ENCODE results near the gene POLDIP2. TPM values are rescaled to one million over a fixed set of nuclear protein-coding genes. Genes with fewer than 3 reads are reported as not detected.

The POLDIP2 gene, protein sequence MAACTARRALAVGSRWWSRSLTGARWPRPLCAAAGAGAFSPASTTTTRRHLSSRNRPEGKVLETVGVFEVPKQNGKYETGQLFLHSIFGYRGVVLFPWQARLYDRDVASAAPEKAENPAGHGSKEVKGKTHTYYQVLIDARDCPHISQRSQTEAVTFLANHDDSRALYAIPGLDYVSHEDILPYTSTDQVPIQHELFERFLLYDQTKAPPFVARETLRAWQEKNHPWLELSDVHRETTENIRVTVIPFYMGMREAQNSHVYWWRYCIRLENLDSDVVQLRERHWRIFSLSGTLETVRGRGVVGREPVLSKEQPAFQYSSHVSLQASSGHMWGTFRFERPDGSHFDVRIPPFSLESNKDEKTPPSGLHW
- total RNA-seq (84.9 TPM), polyA plus RNA-seq (ENCODE audit: insufficient read depth, low read depth, low replicate concordance) (174 TPM)
- long read RNA-seq, donor 1, transcript POLDIP2-201 (11 exons, 2,121 nt), result major isoform, 20 of 20 reads
- long read RNA-seq, donor 1, partial matches to known transcripts, result 0 of 20 reads
- long read RNA-seq, donor 1, other reads (novel, unspliced or antisense), result 0 of 20 reads
- long read RNA-seq, donor 2, transcript POLDIP2-201 (11 exons, 2,121 nt), result major isoform, 17 of 17 reads
- long read RNA-seq, donor 2, partial matches to known transcripts, result 0 of 17 reads
- long read RNA-seq, donor 2, other reads (novel, unspliced or antisense), result 0 of 17 reads
- long read RNA-seq, donor 3, transcript POLDIP2-201 (11 exons, 2,121 nt), result major isoform, 26 of 26 reads
- long read RNA-seq, donor 3, partial matches to known transcripts, result 0 of 26 reads
- long read RNA-seq, donor 3, other reads (novel, unspliced or antisense), result 0 of 26 reads
- long read RNA-seq, donor 4, transcript POLDIP2-201 (11 exons, 2,121 nt), result major isoform, 22 of 30 reads
- long read RNA-seq, donor 4, partial matches to known transcripts, result 8 of 30 reads
- long read RNA-seq, donor 4, other reads (novel, unspliced or antisense), result 0 of 30 reads
- long read RNA-seq, donor 5, result 0 reads
- long read RNA-seq, donor 6, transcript POLDIP2-201 (11 exons, 2,121 nt), result major isoform, 9 of 14 reads
- long read RNA-seq, donor 6, partial matches to known transcripts, result 5 of 14 reads
- long read RNA-seq, donor 6, other reads (novel, unspliced or antisense), result 0 of 14 reads
- long read RNA-seq, donor 7, transcript POLDIP2-201 (11 exons, 2,121 nt), result major isoform, 138 of 161 reads
- long read RNA-seq, donor 7, partial matches to known transcripts, result 9 of 161 reads
- long read RNA-seq, donor 7, other reads (novel, unspliced or antisense), result 14 of 161 reads
- long read RNA-seq, donor 8, transcript POLDIP2-201 (11 exons, 2,121 nt), result major isoform, 10 of 10 reads
- long read RNA-seq, donor 8, partial matches to known transcripts, result 0 of 10 reads
- long read RNA-seq, donor 8, other reads (novel, unspliced or antisense), result 0 of 10 reads
- long read RNA-seq, donor 9, transcript POLDIP2-201 (11 exons, 2,121 nt), result major isoform, 13 of 13 reads
- long read RNA-seq, donor 9, partial matches to known transcripts, result 0 of 13 reads
- long read RNA-seq, donor 9, other reads (novel, unspliced or antisense), result 0 of 13 reads
- long read RNA-seq, donor 10, transcript POLDIP2-201 (11 exons, 2,121 nt), result major isoform, 18 of 18 reads
- long read RNA-seq, donor 10, partial matches to known transcripts, result 0 of 18 reads
- long read RNA-seq, donor 10, other reads (novel, unspliced or antisense), result 0 of 18 reads

GRCh38 chr17:28357061-28357900 lies at the start of gene POLDIP2:
POLDIP2 (minus strand) TSS chr17:28357527; CDS start chr17:28357448, 79 bp downstream.
- DNase-seq, result peak; percentile 96 to 99 (median 97)
- Histone ChIP-seq H3K4me1 (ENCODE audit: control insufficient read depth in 2 of 3, insufficient read depth in 2 of 3, low read depth in 1 of 3, low read length in 3 of 3) (peaks cover 3 to 15% (median 13%) of the 10 kb centered on the region in 3 donors), H3K9ac (ENCODE audit: low read length in 3 of 3) (peak within 1 kb of the TSS; percentile 74 to 92 (median 81)), H3K9me3 (ENCODE audit: control insufficient read depth in 2 of 3, insufficient read depth in 1 of 3, low read length in 3 of 3) (no peaks in the 10 kb centered on the region), H3K27me3 (ENCODE audit: control insufficient read depth, insufficient read depth, low read length) (no peaks in the 10 kb centered on the region), H3K36me3 (ENCODE audit: control insufficient read depth in 2 of 3, insufficient read depth in 3 of 3, low read length in 3 of 3) (peaks cover 9 to 48% (median 29%) of the 10 kb centered on the region in 3 donors), H3K4me3 (ENCODE audit: low read length in 3 of 3) (peak within 1 kb of the TSS; percentile 91 to 99 (median 94)), H3K27ac (ENCODE audit: low read depth in 2 of 2, low read length in 2 of 2) (peak within 1 kb of the TSS; percentile 68 to 74)
- intact Hi-C loops (cut with DNase I), result no loop called here
- no peak for FAIRE-seq
- TF ChIP-seq CTCF (IDR thresholded peaks at IDR 0.05; ENCODE audit: borderline replicate concordance, extremely low read depth, insufficient read depth), result peak; percentile 2

DNA sequence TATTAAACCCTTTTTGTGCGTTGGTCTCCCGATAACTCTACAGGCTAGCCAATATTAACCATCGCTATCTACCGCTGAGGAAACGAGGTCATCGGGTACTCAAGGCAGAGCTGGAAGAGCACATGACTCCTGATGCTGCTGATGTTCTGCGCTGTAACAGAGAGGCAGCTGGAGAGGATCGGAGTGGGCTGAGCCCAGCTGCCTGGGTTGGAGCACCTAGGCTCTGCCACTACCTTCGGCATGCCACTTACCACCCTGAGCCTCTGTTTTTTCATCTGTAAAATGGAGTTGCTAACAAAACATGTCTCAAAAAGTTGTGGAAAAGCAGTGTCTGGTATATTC lies 49.1 kb upstream of the POLDIP2 start:
- no peak for TF ChIP-seq CTCF (IDR thresholded peaks at IDR 0.05; ENCODE audit: borderline replicate concordance, extremely low read depth, insufficient read depth)
- Histone ChIP-seq H3K36me3 (ENCODE audit: control insufficient read depth in 2 of 3, insufficient read depth in 3 of 3, low read length in 3 of 3) (no peaks in the 10 kb centered on the region), H3K27ac (ENCODE audit: low read depth in 2 of 2, low read length in 2 of 2) (no peak overlapping the region), H3K4me1 (ENCODE audit: control insufficient read depth in 2 of 3, insufficient read depth in 2 of 3, low read depth in 1 of 3, low read length in 3 of 3) (peaks cover 0 to 11% (median 0%) of the 10 kb centered on the region in 3 donors), H3K9me3 (ENCODE audit: control insufficient read depth in 2 of 3, insufficient read depth in 1 of 3, low read length in 3 of 3) (no peaks in the 10 kb centered on the region), H3K9ac (ENCODE audit: low read length in 3 of 3) (no peak overlapping the region), H3K27me3 (ENCODE audit: control insufficient read depth, insufficient read depth, low read length) (no peaks in the 10 kb centered on the region), H3K4me3 (ENCODE audit: low read length in 3 of 3) (peak overlapping the region; percentile 49 to 59 (median 53))
- intact Hi-C loops (cut with DNase I), result no loop called here
- DNase-seq (peak in 2 of 5 donors; percentile 16 to 37), FAIRE-seq (no peak)

All from kidney (tissue), 22 donors.